Stimulated activated CD4-positive, alpha-beta T cell treated with anti-CD3 and anti-CD28 coated beads, TNF-alpha, amount 100 ng/mL, for 24 hours (primary cell): ENCODE measurements around the gene MYO19.
"Not testable (repeated sequence)": the region's sequence is repeated elsewhere in the genome, so short reads cannot be mapped to it uniquely, and the experiment has no call there.

Experiments
- DNase-seq, 3 experiments: peaks; one replicate each; pipeline ENCODE4 v3.0.0-alpha.2; 2020; ENCODE audit warnings: low read depth in 3 of 3

The MYO19 gene

DNA sequence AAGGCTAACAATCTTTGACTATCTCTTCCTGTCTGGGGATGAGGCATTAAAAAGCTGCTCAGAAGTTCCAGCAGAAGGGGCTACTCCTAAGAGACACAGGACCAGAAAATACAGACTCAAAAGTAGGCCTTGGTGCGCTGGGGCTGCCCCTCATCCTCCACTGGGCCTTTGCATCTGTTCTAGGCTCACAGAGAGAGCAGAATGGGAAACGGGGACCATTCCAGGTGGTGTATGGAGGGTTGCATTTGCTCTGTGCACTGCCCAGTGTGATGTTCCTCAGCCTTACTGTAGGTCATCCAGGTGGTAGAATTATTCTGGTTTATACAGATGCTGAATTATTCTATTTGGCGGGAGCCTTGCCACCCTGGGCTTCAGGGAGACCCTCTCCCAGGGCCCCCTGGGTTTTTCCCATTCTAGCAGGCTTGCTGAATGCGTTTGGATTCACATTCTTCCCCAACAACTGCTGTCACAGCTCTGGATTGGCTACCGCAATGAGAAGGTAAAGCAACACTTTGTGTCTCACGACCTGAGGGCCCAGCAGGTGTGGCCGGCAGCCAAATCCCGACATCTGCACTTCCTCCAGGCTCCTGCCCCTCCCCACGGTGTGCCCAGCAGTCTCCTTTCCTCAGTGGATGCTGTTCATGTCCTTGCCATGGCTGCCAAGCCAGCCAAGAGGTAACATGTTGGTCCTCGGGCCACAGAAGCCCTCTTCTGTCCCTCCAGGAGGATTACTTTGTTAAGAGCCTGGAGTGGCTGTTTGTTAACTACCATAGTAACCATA is 73.1 kb downstream of the MYO19 start:
- no peak for DNase-seq

DNA sequence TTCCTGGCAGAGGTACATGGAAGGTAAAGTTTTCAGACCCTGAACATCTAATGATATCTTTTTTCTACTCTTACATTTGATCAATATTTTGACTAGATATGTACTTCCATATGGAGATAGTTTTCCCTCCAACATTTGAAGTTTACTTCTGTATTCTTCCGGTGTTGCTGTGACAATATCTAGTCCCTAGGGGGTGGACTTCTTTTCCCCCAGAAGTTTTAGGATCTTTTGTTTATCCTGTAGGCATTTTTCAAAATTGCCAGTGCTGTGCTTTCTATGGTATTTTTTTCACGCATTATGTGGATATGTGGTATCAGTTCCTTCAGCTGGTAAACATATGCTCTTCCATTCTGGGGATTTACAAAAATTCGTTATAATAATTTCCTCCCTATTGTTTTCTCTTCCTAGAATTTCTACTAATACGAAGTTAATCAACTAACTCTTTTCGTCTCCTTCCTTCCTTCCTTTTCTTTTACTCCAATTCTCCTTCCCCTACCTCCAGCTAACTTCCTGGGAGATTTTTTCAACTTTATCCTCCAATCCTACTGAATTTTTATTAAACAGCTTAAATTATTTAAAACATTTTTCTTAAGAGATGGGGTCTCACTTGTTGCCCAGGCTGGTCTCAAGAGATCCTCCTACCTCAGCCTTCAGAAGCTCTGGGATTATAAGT is 74.3 kb downstream of the MYO19 start:
- DNase-seq: no peak

DNA sequence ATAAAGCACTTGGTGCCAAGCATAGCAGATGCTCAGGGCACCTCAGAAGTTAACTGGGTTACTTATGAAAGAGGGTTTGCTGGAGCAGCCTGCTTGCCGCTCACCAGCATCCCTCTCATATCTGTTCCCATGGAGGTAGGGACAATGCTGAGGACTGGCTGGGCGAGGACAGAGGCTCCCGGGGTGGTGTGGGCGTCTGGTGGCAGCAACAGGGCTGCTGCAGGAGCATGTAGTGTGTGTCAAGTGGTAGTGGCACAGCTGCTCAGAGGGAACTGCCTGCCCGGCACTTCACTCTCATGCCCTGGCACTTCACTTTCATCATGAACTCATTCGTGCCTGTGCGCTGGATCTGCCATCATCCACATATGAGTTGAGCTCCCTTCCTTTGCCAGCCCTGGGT is 75.1 kb downstream of the MYO19 start:
- DNase-seq: no peak

DNA sequence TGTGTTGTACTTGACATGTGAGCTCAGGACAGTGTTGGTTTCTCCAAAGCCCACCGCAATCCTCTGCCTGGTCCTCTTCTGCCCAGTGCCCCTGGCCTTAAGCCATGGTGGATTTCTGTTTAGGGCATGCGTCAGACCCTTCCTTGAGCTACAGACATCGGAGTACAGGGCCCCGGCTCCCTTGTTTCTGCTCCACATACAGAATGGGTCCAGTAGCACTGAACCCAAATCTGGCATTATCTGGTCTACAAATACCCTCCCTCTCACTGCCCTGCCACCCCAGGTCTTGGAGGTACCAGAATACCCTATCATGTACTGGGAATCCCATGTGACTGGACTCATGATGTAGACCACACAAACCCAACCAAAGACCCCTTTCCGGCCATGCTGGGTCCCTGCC is 75.6 kb downstream of the MYO19 start:
- no peak for DNase-seq

DNA sequence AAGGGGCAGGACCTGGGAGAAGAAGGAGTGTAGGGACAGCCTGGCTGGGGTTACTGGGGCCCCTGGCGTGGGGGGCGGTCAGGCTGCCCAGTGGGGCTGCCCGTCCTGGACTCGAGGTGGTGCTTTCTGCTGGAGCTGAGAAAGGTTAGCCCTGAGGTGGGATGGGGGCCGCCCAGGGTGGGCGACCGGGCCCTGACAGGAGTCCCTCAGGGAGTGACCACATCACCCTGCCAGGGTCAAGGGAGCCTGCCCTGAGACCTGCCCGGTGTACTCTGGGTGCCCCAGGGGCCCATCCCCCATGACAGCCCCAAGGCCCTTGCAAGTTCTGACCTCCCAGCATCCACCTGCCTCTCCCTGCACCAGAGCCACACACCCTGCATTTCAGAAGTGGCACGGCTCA is 77.0 kb downstream of the MYO19 start:
- not testable (repeated sequence) for DNase-seq

DNA sequence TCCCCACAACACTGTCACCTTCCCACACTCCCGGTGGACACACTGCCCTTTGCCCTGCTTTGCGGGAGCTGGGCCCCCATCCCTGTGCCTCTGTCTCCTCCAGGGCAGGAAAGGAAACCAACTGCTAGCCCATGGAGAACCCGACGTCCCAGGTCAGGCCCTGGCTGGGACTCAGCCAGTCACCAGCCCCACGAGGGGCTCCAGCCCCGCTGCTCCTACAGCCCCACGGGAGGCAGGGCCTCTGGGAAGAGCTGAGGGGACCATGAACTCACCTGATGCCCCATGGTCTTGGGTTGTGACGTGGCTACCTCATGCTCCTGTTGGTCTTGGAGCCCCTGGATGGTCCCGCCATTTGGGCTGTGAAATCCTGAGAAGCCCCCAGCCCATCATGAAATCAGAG is 81.8 kb downstream of the MYO19 start:
- not testable (repeated sequence) for DNase-seq

DNA sequence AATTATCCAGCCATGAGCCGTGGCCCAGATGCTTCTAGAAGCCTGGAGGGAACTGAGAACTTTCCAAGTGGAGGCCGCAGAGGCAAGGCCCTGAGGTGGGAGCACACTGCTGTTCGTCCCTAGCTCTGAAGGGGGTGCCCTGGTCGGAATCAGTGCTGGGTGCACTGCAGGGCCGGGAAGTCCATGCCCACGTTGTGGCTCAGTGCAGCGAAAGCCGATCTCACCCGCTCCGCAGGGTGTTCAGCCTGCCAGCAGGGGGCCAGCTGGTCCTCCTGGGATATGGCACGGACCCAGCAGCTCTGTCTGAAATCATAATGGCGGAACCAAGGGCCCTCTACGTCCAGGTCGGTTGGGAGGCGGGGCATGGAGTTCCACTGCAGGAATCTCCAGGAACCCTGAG is 84.7 kb downstream of the MYO19 start:
- DNase-seq: not testable (repeated sequence)
